Esophagus muscularis mucosa (tissue), 4 donors: Measurements from ENCODE around the gene DNAH2.

Source experiments
- CTCF ChIP-seq, 3 experiments: fragments of 200-600 bp in 2 of 3; fragments of 450-650 bp in 1 of 3; sonication (generic) in 2 of 3; IDR thresholded peaks; one replicate each; pipeline ENCODE4 v1.5.1; 2017 to 2019; ENCODE audit warnings: antibody characterized with exemption in 3 of 3, mild to moderate bottlenecking in 2 of 3, moderate library complexity in 1 of 3
- EP300 ChIP-seq: sonication (generic); formaldehyde crosslinking; IDR thresholded peaks from one replicate; pipeline ENCODE4 v1.6.1; 2017; ENCODE audit warnings: antibody characterized with exemption
- POLR2A ChIP-seq: fragments of 450-650 bp; IDR thresholded peaks from one replicate; pipeline ENCODE4 v1.6.1; 2017; ENCODE audit warnings: antibody characterized with exemption, moderate library complexity, mild to moderate bottlenecking, low read depth
- POLR2AphosphoS5 ChIP-seq, 2 donors: sonication (generic); formaldehyde crosslinking; IDR thresholded peaks; one replicate each; pipeline ENCODE4 v1.6.1; 2017; ENCODE audit warnings: antibody characterized with exemption in 2 of 2

GRCh38 chr17:7706631-7707354 is 10.8 kb upstream of the DNAH2 start:
- TF ChIP-seq CTCF (IDR thresholded peaks at IDR 0.05), result no peak
- no peak for TF ChIP-seq EP300
- TF ChIP-seq POLR2A, result no peak
- no peak for TF ChIP-seq POLR2AphosphoS5 (IDR thresholded peaks at IDR 0.05)
